Glomerular visceral epithelial cell (primary cell): Measurements from ENCODE around the gene HECA.

Source experiments
- DNase-seq: peaks from one replicate; pipeline ENCODE4 v3.0.0-alpha.2; 2016; ENCODE audit errors: extremely low spot score

Gene HECA

GRCh38 chr6:139161169-139161568 is 26.3 kb downstream of the HECA start:
- DNase-seq: no peak

GRCh38 chr6:139161817-139162284 is 27.0 kb downstream of the HECA start:
- no peak for DNase-seq

GRCh38 chr6:139164001-139164400 is 29.1 kb downstream of the HECA start:
- DNase-seq: no peak

- DNase-seq: no peak
Measured at GRCh38 chr6:139165324-139165723, 30.4 kb downstream of the HECA start.

GRCh38 chr6:139166238-139166955 is 31.5 kb downstream of the HECA start:
- DNase-seq: no peak

- no peak for DNase-seq
Measured at GRCh38 chr6:139166956-139167313, 32.1 kb downstream of the HECA start.

- no peak for DNase-seq
Measured at GRCh38 chr6:139172151-139172550, 37.3 kb downstream of the HECA start.

GRCh38 chr6:139172567-139172966 is 37.7 kb downstream of the HECA start:
- DNase-seq: no peak

- no peak for DNase-seq
Measured at GRCh38 chr6:139173172-139173571, 38.3 kb downstream of the HECA start.

GRCh38 chr6:139173822-139174221 is 38.9 kb downstream of the HECA start:
- DNase-seq: no peak

- no peak for DNase-seq
Measured at GRCh38 chr6:139174961-139175360, 40.1 kb downstream of the HECA start.

GRCh38 chr6:139175389-139175948 is 40.6 kb downstream of the HECA start:
- no peak for DNase-seq

GRCh38 chr6:139181236-139181635 is 46.4 kb downstream of the HECA start:
- no peak for DNase-seq

- no peak for DNase-seq
Measured at GRCh38 chr6:139184047-139184446, 49.2 kb downstream of the HECA start.

GRCh38 chr6:139184459-139184858 is 49.6 kb downstream of the HECA start:
- no peak for DNase-seq

- DNase-seq: no peak
Measured at GRCh38 chr6:139186242-139186641, 51.4 kb downstream of the HECA start.

GRCh38 chr6:139186692-139187091 is 51.8 kb downstream of the HECA start:
- no peak for DNase-seq

GRCh38 chr6:139187489-139187888 is 52.6 kb downstream of the HECA start:
- no peak for DNase-seq

GRCh38 chr6:139189665-139190064 is 54.8 kb downstream of the HECA start:
- DNase-seq: no peak

- DNase-seq: no peak
Measured at GRCh38 chr6:139194740-139195139, 59.9 kb downstream of the HECA start.

- DNase-seq: no peak
Measured at GRCh38 chr6:139198529-139199288, 63.8 kb downstream of the HECA start.

GRCh38 chr6:139201378-139201777 is 66.5 kb downstream of the HECA start:
- DNase-seq: no peak

GRCh38 chr6:139204978-139205377 is 70.1 kb downstream of the HECA start:
- no peak for DNase-seq
